Measurements from ENCODE around the gene MGRN1. TPM values are rescaled to one million over a fixed set of nuclear protein-coding genes. Genes with fewer than 3 reads are reported as not detected.

The MGRN1 gene
- total RNA-seq, 3 donors from 2014 or later (not counting 1 experiment from before 2014, with no cell fraction given): 102 to 106 (median 105) TPM

GRCh38 chr16:4655801-4656200, 31.2 kb downstream of the MGRN1 start:
- Mint-ChIP-seq H3K36me3 (no peaks in the 10 kb centered on the region), H3K4me1 (peaks cover 12 to 19% of the 10 kb centered on the region in 2 donors), H3K27ac (no peak overlapping the region), H3K9me3 (no peaks in the 10 kb centered on the region), H3K27me3 (ENCODE audit: low read depth in 2 of 2) (no peaks in the 10 kb centered on the region), H3K4me3 (no peak overlapping the region)
- ATAC-seq (no peak), DNase-seq (no peak)
- Histone ChIP-seq H3K27ac (ENCODE audit: low read length) (no peak overlapping the region), H3K4me3 (ENCODE audit: low read length) (no peak overlapping the region), H3K9me3 (ENCODE audit: control insufficient read depth, insufficient read depth, low read length) (no peaks in the 10 kb centered on the region), H3K27me3 (ENCODE audit: control insufficient read depth, insufficient read depth, low read length) (no peaks in the 10 kb centered on the region), H3K4me1 (ENCODE audit: control insufficient read depth, insufficient read depth, low read length) (peaks cover 18% of the 10 kb centered on the region), H3K36me3 (ENCODE audit: control insufficient read depth, insufficient read depth, low read length) (peaks cover 54% of the 10 kb centered on the region)
- WGBS (ENCODE audit: insufficient coverage): 95% methylated on average over 6 of the region's 6 CpGs
- intact Hi-C loops (cut with micrococcal nuclease): no loop called here
- TF ChIP-seq CTCF (IDR thresholded peaks at IDR 0.05): no peak

GRCh38 chr16:4656221-4656620, 31.6 kb downstream of the MGRN1 start:
- no peak for TF ChIP-seq CTCF (IDR thresholded peaks at IDR 0.05)
- H3K4me1 Mint-ChIP-seq: peaks cover 16 to 19% of the 10 kb centered on the region in 2 donors

GRCh38 chr16:4656695-4657686, 32.4 kb downstream of the MGRN1 start:
- peaks cover 48% of the 10 kb centered on the region for H3K36me3 ChIP-seq (ENCODE audit: control insufficient read depth, insufficient read depth, low read length)
- 98% methylated on average over 23 of the region's 25 CpGs for WGBS (ENCODE audit: insufficient coverage)
- Mint-ChIP-seq H3K27ac (no peak overlapping the region), H3K9me3 (no peaks in the 10 kb centered on the region), H3K27me3 (ENCODE audit: low read depth in 2 of 2) (no peaks in the 10 kb centered on the region), H3K4me3 (no peak overlapping the region), H3K36me3 (no peaks in the 10 kb centered on the region), H3K4me1 (peaks cover 16 to 18% of the 10 kb centered on the region in 2 donors)
- no peak overlapping the region for H3K27ac ChIP-seq (ENCODE audit: low read length)
- DNase-seq (no peak), ATAC-seq (no peak)
- intact Hi-C loops (cut with micrococcal nuclease): no loop called here
- TF ChIP-seq CTCF (IDR thresholded peaks at IDR 0.05): no peak
- peaks cover 27% of the 10 kb centered on the region for H3K4me1 ChIP-seq (ENCODE audit: control insufficient read depth, insufficient read depth, low read length)
- no peaks in the 10 kb centered on the region for H3K9me3 ChIP-seq (ENCODE audit: control insufficient read depth, insufficient read depth, low read length)
- H3K27me3 ChIP-seq (ENCODE audit: control insufficient read depth, insufficient read depth, low read length): no peaks in the 10 kb centered on the region
- no peak overlapping the region for H3K4me3 ChIP-seq (ENCODE audit: low read length)

More at GRCh38 chr16:4656221-4656620, 31.6 kb downstream of the MGRN1 start:
- ATAC-seq (no peak), DNase-seq (no peak)
- Histone ChIP-seq H3K4me3 (ENCODE audit: low read length) (no peak overlapping the region), H3K27me3 (ENCODE audit: control insufficient read depth, insufficient read depth, low read length) (no peaks in the 10 kb centered on the region), H3K9me3 (ENCODE audit: control insufficient read depth, insufficient read depth, low read length) (no peaks in the 10 kb centered on the region), H3K36me3 (ENCODE audit: control insufficient read depth, insufficient read depth, low read length) (peaks cover 54% of the 10 kb centered on the region), H3K27ac (ENCODE audit: low read length) (no peak overlapping the region), H3K4me1 (ENCODE audit: control insufficient read depth, insufficient read depth, low read length) (peaks cover 22% of the 10 kb centered on the region)
- WGBS (ENCODE audit: insufficient coverage): 95% methylated on average over 12 of the region's 12 CpGs
- Mint-ChIP-seq H3K27ac (no peak overlapping the region), H3K36me3 (no peaks in the 10 kb centered on the region), H3K9me3 (no peaks in the 10 kb centered on the region), H3K27me3 (ENCODE audit: low read depth in 2 of 2) (no peaks in the 10 kb centered on the region), H3K4me3 (no peak overlapping the region)
- intact Hi-C loops (cut with micrococcal nuclease): no loop called here
